Keratinocyte (primary cell): Measurements from ENCODE around the gene PDHA1. TPM values are rescaled to one million over a fixed set of nuclear protein-coding genes. Genes with fewer than 3 reads are reported as not detected.

Experiments
- DNase-seq: peaks from one replicate; pipeline ENCODE4 v3.0.0-alpha.2; 2011; ENCODE audit warnings: low read depth, missing footprints, low spot score
- FAIRE-seq: peaks from 2 replicates; lab custom pipeline; 2011; peaks lifted over from hg19 to GRCh38; lab: Jason Lieb, UNC
- H2AFZ ChIP-seq: 2 replicates; pipeline ENCODE4 v1.6.0; 2012; ENCODE audit warnings: low read length, control low read depth, inconsistent platforms; ENCODE audit not compliant: control insufficient read depth
- H3K27ac ChIP-seq: 2 replicates; pipeline ENCODE4 v1.5.1; 2011; ENCODE audit warnings: low read length; ENCODE audit not compliant: control insufficient read depth, insufficient read depth
- H3K27me3 ChIP-seq: 3 replicates; pipeline ENCODE4 v1.6.0; 2011; ENCODE audit warnings: low read length; ENCODE audit not compliant: control insufficient read depth, insufficient read depth; ENCODE audit errors: extremely low read depth
- H3K36me3 ChIP-seq, 2 experiments: 2 replicates in 1 of 2; 3 replicates in 1 of 2; pipeline ENCODE4 v1.5.1; 2011; ENCODE audit warnings: low read length in 2 of 2, mild to moderate bottlenecking in 1 of 2; ENCODE audit not compliant: control insufficient read depth in 2 of 2, insufficient read depth in 2 of 2; ENCODE audit errors: extremely low read depth in 1 of 2
- H3K4me1 ChIP-seq: 3 replicates; pipeline ENCODE4 v1.5.1; 2011; ENCODE audit warnings: low read length; ENCODE audit not compliant: control insufficient read depth, insufficient read depth; ENCODE audit errors: extremely low read depth
- H3K4me2 ChIP-seq: 3 replicates; pipeline ENCODE4 v1.6.0; 2011; ENCODE audit warnings: low read depth, low read length; ENCODE audit not compliant: control insufficient read depth, insufficient read depth; ENCODE audit errors: extremely low read depth
- H3K4me3 ChIP-seq, 3 experiments: fragments of 200-600 bp in 1 of 3; sonication (generic) in 1 of 3; 2 replicates in 2 of 3; 3 replicates in 1 of 3; pipeline ENCODE4 v1.5.1; 2011 to 2016; ENCODE audit warnings: low read length in 3 of 3, mild to moderate bottlenecking in 3 of 3, control low read depth in 2 of 3, inconsistent platforms in 1 of 3, low read depth in 1 of 3, mixed read lengths in 1 of 3, mixed run types in 1 of 3, moderate library complexity in 1 of 3; ENCODE audit not compliant: control insufficient read depth in 2 of 3, insufficient read depth in 2 of 3; ENCODE audit errors: extremely low read depth in 1 of 3
- H3K79me2 ChIP-seq: 2 replicates; pipeline ENCODE4 v1.6.0; 2012; ENCODE audit warnings: low read length; ENCODE audit not compliant: control insufficient read depth, insufficient read depth
- H3K9ac ChIP-seq: 3 replicates; pipeline ENCODE4 v1.6.0; 2011; ENCODE audit warnings: low read length; ENCODE audit not compliant: control insufficient read depth, insufficient read depth; ENCODE audit errors: extremely low read depth
- H3K9me1 ChIP-seq: 3 replicates; pipeline ENCODE4 v1.6.0; 2011; ENCODE audit warnings: low read length; ENCODE audit not compliant: control insufficient read depth, insufficient read depth; ENCODE audit errors: extremely low read depth
- H3K9me3 ChIP-seq: 2 replicates; pipeline ENCODE4 v1.5.1; 2012; ENCODE audit warnings: low read depth, low read length; ENCODE audit not compliant: control insufficient read depth
- H4K20me1 ChIP-seq: 3 replicates; pipeline ENCODE4 v1.6.0; 2011; ENCODE audit warnings: low read length; ENCODE audit not compliant: control insufficient read depth, insufficient read depth; ENCODE audit errors: extremely low read depth
- CTCF ChIP-seq, 3 experiments: IDR thresholded peaks in 1 of 3; conservative IDR thresholded peaks in 1 of 3; optimal IDR thresholded peaks in 1 of 3; 2 replicates in 2 of 3; 3 replicates in 1 of 3; pipeline versions ENCODE3 to v1.5.1; 2011; ENCODE audit warnings: low read length in 3 of 3, mild to moderate bottlenecking in 3 of 3, moderate library complexity in 2 of 3, control low read depth in 1 of 3, inconsistent platforms in 1 of 3; ENCODE audit not compliant: insufficient read depth in 2 of 3; ENCODE audit errors: extremely low read depth in 1 of 3
- EZH2 ChIP-seq: IDR thresholded peaks from one replicate; pipeline ENCODE4 v1.6.1; 2012; ENCODE audit warnings: inconsistent platforms, mild to moderate bottlenecking, low read length, moderate library complexity
- dilution Hi-C: fragments of 300-500 bp; cut with MboI; formaldehyde crosslinking; loops from one replicate; pipeline ENCODE4 v1.7.0; 2020; ENCODE audit warnings: low sequenced_read_pairs; ENCODE audit not compliant: extremely low pct_ligation_motif_present
- polyA plus RNA-seq, 5 experiments: library from polyadenylated mRNA; depleted of rRNA in 3 of 5; stranded (reverse) in 3 of 5; stranded (forward) in 1 of 5; unstranded in 1 of 5; fragments of >200 nt; gene quantifications; 1 replicate in 1 of 5; 2 replicates in 3 of 5; 3 replicates in 1 of 5; pipeline versions ENCODE4 v1.2.1 to v1.2.3, GENCODE V29; 2011 to 2012; ENCODE audit warnings: missing spikeins in 2 of 5, low read depth in 1 of 5, low replicate concordance in 1 of 5

PDHA1 gene
- polyA plus RNA-seq, 1 donor (not counting 4 experiments of a cell fraction or from before 2014, with no cell fraction given): 236 TPM

DNA sequence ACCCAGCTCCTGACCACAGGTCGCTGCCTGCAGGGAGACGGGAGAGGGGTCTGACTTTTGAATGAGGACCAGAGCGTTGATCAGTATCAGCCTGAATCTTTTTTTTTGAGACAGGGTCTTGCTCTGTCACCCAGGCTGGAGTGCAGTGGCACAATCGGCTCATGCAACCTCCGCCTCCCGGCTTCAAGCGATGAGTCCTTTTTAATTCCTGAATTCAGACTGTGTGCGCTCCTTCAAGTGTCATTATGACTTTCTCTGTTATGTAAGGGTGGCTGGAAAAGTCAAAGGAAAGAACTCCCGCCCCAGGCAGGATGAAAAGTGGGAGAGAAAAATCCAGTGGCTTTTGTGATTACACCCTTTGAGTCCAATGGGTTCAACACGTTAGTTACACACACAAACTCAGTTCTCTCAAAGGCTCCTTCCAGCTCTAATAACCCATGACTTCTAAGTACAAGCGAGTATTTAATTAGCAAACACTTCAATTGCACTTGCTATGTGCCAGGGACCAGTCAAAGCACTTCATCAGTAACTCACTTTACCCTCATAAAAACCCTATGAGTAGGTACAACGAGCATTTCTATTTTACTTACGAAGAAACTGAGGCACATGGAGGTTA, 44.4 kb downstream of the PDHA1 start:
- Histone ChIP-seq H2AFZ (no peak overlapping the region), H3K27me3 (no peaks in the 10 kb centered on the region), H4K20me1 (no peaks in the 10 kb centered on the region), H3K4me1 (no peaks in the 10 kb centered on the region), H3K9ac (no peak overlapping the region), H3K9me1 (no peaks in the 10 kb centered on the region), H3K27ac (no peak overlapping the region), H3K36me3 (no peaks in the 10 kb centered on the region), H3K4me2 (no peak overlapping the region), H3K4me3 (no peak overlapping the region), H3K9me3 (no peaks in the 10 kb centered on the region), H3K79me2 (no peaks in the 10 kb centered on the region)
- no peak for TF ChIP-seq CTCF (optimal IDR thresholded peaks at IDR 0.05 in 1 of 3, IDR thresholded peaks at IDR 0.05 in 1 of 3, conservative IDR thresholded peaks at IDR 0.05 in 1 of 3; ENCODE audit: extremely low read depth in 1 of 3, insufficient read depth in 2 of 3, low read length in 3 of 3)
- no peak for TF ChIP-seq EZH2
- FAIRE-seq: no peak
- DNase-seq: no peak
- dilution Hi-C loops: no loop called here

DNA sequence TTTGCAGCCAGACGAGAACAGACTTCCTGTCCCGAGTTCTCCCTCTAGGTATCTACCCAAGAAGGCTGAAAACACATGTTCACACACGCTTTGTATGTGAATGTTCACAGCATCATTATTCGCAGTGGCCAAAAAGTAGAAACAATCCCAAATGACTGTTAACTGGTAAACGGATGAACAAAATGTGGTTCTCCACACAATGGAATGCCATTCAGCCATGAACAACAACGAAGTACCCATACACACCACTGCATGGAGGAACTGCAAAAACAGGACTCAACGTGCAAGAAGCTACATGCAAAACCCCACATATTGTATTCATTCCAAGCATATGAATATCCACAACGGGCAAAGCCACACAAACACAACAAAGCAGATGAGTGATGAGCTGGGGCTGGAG, 45.0 kb downstream of the PDHA1 start:
- DNase-seq (peak; percentile 53), FAIRE-seq (peak; percentile 87)

More for the DNA sequence above, 45.0 kb downstream of the PDHA1 start:
- Histone ChIP-seq H4K20me1 (no peaks in the 10 kb centered on the region), H3K9me1 (no peaks in the 10 kb centered on the region), H3K27me3 (no peaks in the 10 kb centered on the region), H2AFZ (no peak overlapping the region), H3K4me3 (no peak overlapping the region), H3K79me2 (no peaks in the 10 kb centered on the region), H3K27ac (no peak overlapping the region), H3K4me2 (no peak overlapping the region), H3K4me1 (no peaks in the 10 kb centered on the region), H3K9me3 (no peaks in the 10 kb centered on the region), H3K9ac (no peak overlapping the region), H3K36me3 (no peaks in the 10 kb centered on the region)
- TF ChIP-seq EZH2: no peak
- no peak for TF ChIP-seq CTCF (optimal IDR thresholded peaks at IDR 0.05 in 1 of 3, IDR thresholded peaks at IDR 0.05 in 1 of 3, conservative IDR thresholded peaks at IDR 0.05 in 1 of 3; ENCODE audit: extremely low read depth in 1 of 3, insufficient read depth in 2 of 3, low read length in 3 of 3)
- dilution Hi-C loops: no loop called here
